Stimulated activated CD8-positive, alpha-beta memory T cell treated with anti-CD3 and anti-CD28 coated beads, Interleukin-2, amount 100 ng/mL, for 1 hour (primary cell): Measurements from ENCODE around the gene GTF3C6.
"Not testable (repeated sequence)": the region's sequence is repeated elsewhere in the genome, so short reads cannot be mapped to it uniquely, and the experiment has no call there.

Experiments
- DNase-seq, 2 donors: peaks; one replicate each; pipeline ENCODE4 v3.0.0-alpha.2; 2020; ENCODE audit warnings: low read depth in 2 of 2

GTF3C6 gene

DNA sequence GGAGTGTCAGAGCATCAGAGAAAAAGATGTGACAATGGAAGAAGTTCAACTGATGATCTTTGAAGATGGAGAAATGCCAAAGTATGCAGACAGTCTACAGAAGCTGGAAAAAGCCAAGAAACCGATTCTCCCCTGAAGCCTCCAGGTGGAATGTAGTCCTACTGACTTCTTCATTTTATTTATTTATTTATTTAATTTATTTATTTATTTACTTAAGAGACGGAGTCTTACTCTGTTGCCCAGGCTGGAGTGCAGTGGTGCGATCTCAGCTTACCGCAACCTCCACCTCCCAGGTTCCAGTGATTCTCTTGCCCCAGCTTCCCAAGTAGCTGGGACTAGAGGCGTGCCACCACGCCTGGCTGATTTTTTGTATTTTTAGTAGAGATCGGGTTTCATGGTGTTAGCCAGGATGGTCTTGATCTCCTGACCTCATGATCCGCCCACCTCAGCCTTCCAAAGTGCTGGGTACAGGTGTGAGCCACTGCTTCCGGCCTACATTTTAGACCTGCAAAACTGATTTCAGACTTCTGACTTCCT lies 21.1 kb downstream of the GTF3C6 start:
- no peak for DNase-seq

DNA sequence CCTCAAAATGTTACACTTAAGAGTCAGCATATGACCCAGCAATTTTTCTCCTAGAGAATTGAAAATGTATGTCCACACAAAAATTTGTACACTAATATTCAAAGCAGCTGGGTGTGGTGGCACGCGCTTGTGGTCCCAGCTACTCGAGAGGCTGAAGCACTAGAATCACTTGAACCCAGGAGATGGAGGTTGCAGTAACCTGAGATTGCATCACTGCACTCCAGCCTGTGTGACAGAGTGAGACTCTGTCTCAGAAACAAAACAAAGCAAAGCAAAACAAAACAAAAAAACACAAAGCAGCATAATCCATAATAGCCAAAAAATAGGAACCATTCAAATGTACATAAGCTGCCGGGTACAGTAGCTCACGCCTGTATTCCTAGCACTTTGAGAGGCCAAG lies 21.7 kb downstream of the GTF3C6 start:
- DNase-seq: no peak

DNA sequence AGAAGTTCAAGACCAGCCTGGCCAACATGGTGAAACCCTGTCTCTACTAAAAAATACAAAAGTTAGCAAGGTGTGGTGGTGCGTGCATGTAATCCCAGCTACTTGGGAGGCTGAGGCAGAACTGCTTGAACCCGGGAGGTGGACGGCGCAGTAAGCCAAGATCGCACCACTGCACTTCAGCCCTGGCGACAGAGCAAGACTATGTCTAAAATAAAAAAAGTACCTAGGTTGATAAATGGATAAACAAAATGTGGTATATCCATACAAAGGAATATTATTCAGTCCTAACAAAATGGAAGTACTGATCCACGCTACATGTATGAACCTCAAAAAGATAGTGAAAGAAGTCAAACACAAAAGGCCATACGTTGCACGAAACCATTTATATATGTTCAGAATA lies 22.1 kb downstream of the GTF3C6 start:
- DNase-seq: no peak

DNA sequence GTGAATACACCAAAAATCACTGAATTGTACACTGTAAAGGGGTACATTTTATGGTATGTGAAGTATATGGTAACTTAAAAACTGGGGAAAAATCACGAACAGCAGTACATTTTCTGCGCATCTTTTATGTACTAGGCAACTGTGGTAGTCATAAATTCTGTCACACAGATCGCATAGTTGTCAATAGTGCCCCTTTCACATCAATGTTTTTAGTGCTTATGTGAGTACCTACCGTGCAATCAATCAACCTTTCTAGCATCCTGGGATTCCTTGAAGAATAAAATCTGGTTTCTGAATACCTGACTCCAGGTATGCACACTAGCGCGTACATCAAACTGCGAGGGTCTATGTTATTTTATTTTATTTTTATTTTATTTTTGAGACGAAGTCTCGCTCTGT lies 22.7 kb downstream of the GTF3C6 start:
- no peak for DNase-seq

DNA sequence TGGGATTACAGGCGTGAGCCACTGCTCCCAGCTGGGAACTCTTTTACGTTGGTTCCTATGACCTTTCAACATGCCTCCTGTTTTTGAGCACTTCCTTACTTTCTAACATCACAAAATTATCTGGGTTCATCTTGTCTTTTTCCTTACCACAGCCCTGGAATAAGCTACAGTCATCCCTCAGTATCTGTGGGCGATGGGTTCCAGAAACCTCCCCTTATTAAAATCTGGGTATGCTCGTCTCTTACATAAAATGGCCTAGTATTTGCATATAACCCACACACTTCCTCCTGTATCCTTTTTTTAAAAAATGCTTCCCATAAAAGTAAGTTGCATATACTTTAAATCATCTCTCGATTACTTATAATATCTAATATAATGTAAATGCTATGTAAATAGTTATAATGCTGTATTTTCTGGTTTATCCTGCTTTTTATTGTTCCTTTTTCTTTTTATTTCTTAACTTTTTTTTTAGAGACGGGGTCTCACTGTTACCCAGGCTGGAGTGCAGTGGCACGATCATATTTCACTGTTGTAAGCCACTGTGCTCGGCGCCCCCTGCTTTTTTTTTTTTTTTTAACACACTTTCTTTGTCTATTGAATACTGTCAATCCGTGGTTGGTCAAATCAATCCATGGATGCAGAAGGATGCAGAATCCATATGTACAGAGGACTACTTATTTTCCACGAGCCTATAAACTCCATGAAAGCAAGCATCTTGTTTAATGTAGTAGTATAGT lies 32.5 kb downstream of the GTF3C6 start:
- DNase-seq: no peak

DNA sequence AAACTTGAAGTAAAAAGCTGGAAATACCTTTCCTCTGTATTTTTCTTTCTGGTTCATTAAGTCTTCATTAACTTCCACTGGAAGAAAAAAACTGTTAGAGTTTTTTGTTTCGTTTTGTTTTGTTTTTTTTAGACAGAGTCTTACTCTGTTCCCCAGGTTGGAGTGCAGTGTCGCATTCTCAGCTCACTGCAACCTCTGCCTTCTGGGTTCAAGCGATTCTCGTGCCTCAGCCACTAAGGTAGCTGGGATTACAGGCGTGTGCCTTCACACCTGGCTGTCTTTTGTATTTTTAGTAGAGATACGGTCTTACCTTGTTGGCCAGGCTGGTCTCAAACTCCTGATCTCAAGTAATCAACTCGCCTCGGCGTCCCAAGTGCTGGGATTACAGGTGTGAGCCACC lies 38.2 kb downstream of the GTF3C6 start:
- DNase-seq: no peak

DNA sequence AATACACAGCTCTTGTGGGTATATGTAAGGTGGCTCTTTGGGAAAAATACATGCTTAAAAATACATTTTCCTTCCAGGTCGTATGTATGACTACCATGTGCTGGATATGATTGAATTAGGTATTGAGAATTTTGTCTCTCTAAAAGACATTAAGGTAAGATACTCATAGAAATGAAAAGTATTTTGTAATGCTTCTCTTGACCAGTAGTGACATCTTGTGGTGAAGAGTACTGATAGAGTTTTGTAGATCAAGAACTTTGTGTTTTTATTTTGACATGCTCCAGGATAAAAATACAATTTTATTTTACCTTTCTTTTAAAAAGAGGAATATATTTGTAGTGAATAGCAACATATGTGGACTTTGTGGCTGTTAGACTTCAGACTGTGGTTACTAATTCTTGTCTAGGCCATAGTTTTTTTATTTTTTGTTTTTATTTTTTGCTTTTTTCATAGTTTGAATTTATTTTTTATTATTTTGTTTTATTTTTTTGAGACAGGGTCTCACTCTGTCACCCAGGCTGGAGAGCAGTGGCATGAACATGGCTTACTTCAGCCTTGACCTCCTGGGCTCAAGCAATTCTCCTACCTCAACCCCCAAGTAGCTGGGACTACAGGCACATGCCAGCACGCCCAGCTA lies 41.2 kb downstream of the GTF3C6 start:
- no peak for DNase-seq

DNA sequence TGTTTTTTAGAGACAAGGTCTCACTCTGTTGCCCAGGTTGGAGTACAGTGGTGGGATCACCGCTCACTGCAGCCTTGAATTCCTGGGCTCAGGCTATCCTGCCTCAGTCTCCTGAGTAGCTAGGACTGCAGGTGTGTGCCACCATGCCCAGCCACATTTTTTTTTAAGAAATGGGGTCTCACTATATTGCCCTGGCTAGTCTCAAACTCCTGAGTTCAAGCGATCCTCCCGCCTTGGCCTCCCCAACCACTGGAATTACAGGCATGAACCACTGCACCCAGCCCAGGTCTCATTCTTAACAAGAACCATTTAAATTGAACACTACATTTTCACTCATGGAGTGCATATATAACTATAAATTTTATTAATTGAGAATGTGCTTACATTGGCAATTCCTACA lies 43.8 kb downstream of the GTF3C6 start:
- no peak for DNase-seq

DNA sequence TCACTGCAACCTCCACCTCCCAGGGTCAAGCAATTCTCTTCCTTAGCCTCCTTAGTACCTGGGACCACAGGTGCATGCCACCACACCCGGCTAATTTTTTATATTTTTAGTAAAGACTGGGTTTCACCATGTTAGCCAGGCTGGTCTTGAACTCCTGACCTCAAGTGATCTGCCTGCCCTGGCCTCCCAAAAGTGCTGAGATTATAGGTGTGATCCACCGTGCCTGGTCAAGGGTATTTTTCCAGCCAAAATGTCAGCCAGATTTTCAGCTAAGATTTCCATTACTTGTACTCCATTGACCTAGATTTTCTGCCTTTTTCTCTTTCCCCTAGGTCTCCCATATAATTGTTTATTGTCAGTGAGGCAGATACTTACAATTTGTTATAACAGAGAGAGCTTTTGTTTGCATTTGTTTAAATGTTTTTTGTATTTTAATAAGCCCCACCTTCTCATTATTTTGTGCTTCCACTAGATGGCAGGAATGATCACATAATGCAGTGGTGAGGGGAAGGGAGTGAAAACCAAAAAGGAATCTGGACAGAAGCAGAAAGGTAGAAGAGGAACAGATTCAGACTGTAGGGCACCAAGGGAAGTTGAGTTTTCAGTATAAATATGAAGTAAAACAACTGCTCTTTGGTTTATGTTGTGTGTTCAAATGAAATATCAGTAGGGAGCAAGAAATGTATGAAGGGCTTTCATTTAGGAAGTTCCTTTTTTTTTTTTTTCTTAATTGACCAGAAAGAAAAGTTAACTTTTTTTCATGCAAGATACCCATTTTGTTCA lies 53.0 kb downstream of the GTF3C6 start:
- no peak for DNase-seq

DNA sequence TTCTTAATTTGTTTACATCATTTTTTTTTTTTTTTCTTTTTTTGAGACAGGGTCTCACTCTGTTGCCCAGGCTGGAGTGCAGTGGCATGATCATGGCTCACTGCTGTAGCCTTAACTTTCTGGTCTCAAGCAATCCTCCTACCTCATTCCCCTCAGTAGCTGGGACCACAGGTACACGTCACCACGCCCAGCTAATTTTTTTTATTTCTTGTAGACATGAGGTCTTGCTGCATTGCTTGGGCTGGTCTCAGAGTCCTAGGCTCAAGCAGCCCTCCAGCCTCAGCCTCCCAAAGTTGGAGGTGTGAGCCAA lies 53.6 kb downstream of the GTF3C6 start:
- DNase-seq: no peak

DNA sequence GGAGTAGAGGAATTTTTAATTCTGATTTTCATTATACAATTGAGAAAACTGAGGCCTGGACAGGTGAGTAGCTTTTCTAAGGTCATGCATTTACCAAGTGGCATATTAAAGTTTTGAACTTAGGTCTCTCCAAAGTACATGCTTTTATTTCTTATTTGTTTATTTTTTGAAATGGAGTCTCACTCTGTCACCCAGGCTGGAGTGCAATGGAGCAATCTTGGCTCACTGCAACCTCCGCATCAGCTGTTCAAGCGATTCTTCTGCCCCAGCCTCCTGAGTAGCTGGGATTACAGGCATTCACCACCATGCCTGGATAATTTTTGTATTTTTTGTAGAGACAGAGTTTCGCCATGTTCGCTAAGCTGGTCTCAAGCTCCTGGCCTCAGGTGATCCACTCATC lies 54.0 kb downstream of the GTF3C6 start:
- not testable (repeated sequence) for DNase-seq

DNA sequence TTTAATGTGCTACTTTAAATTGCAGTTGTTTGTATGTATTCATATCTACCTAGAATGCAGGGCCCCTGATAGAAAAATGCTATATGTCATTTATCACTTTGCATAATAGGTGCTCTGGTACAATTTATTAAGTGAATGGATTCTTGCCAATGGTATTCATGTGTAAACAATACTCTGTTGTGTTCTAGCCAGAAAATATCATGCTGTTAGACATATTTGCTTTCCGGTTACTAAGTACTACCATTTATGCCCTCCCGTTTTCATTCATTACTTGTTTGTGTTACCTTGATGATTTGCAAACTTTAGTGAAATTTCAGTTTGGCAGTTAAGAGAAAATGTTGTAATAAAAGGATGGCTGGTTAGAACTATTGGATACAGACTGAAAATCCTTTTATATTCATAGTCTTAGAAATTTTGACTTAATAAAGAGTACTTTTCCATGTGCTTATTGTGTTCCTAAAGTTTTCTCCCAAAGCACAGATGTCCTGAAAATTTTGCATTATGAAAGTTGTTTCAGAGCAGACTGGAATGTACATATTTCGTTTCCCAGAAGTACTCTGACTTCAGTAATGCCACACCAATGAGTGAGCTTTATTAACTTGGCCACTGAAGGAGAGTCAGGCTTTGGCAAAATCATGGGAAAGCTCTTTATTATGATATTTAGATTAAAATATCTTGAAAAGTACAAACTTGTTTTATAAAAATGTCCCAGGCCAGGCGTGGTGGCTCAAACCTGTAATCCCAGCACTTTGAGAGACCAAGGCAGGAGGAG lies 54.8 kb downstream of the GTF3C6 start:
- no peak for DNase-seq

DNA sequence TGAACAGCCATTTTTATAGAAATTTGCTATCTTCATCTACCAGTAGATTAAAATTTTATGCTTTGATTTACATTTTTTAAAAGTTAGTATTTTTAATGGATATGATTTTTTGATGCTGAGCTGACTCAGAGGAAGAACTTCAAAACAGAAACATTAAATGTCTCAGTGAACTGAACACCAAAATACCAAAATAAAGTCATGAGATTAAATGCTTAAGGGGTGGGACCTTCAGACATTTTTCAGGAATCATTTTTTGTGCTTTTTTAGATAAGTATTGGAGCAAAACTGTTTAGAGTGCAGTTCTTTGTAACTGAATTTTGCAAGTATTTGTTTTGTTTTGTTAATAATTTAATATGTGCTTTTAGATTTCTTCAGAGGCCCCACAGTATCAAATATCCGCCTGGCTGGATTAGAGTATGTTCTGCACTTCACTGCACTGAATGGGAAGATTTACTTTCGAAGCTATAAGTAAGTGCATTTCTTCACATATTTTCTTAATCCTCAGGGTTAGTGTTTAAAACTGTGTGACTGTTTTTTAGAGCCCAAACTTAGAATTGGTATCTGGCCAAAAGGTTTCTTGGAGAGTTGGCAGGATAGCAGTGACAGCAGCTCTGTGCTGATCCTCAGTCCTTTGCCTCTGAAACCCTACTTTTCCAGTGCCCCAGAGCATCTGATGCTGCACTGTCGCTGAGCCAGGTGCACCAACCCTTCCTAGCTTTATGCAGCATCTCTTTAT lies 57.1 kb downstream of the GTF3C6 start:
- no peak for DNase-seq

DNA sequence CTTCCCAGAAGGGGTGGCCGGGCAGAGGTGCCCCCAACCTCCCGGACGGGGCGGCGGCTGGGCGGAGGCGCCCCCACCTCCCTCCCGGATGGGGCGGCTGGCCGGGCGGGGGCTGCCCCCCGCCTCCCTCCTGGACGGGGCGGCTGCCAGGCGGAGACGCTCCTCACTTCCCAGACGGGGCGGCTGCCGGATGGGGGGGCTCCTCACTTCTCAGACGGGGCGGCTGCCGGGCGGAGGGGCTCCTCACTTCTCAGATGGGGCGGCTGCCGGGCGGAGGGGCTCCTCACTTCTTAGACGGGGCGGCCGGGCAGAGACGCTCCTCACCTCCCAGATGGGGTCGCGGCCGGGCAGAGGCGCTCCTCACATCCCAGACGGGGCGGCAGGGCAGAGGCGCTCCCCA lies 58.7 kb downstream of the GTF3C6 start:
- not testable (repeated sequence) for DNase-seq
